Esophagus squamous epithelium (tissue), 5 donors: ENCODE results near the gene LDLRAD2. TPM values are rescaled to one million over a fixed set of nuclear protein-coding genes. Genes with fewer than 3 reads are reported as not detected.

Source experiments
- DNase-seq: peaks from one replicate; lab custom pipeline; 2025; lab: John Stamatoyannopoulos, UW
- H3K27ac ChIP-seq, 4 donors: fragments of 200-600 bp; sonication (generic); one replicate each; pipeline ENCODE4 v1.5.1; 2016 to 2019; ENCODE audit warnings: mild to moderate bottlenecking in 1 of 4
- H3K27me3 ChIP-seq, 4 donors: fragments of 200-600 bp; sonication (generic); 1 replicate in 3 of 4; 2 replicates in 1 of 4; pipeline versions ENCODE4 v1.5.1 to v1.6.0; 2017 to 2021; ENCODE audit warnings: antibody characterized with exemption in 1 of 4
- H3K36me3 ChIP-seq, 3 donors: fragments of 200-600 bp; sonication (generic); one replicate each; pipeline ENCODE4 v1.5.1; 2016 to 2019
- H3K4me1 ChIP-seq, 3 donors: fragments of 200-600 bp; sonication (generic); one replicate each; pipeline ENCODE4 v1.5.1; 2017 to 2019
- H3K4me3 ChIP-seq, 4 donors: fragments of 200-600 bp; sonication (generic); 1 replicate in 3 of 4; 2 replicates in 1 of 4; pipeline ENCODE4 v1.5.1; 2016 to 2019; ENCODE audit warnings: mild to moderate bottlenecking in 2 of 4, moderate library complexity in 1 of 4
- H3K9me3 ChIP-seq, 3 donors: fragments of 200-600 bp; sonication (generic); one replicate each; pipeline ENCODE4 v1.5.1; 2016 to 2019
- CTCF ChIP-seq, 6 experiments: fragments of 450-650 bp in 4 of 6; fragments of 200-600 bp in 2 of 6; sonication (generic) in 2 of 6; IDR thresholded peaks; one replicate each; pipeline ENCODE4 v1.5.1; 2016 to 2019; ENCODE audit warnings: antibody characterized with exemption in 6 of 6, mild to moderate bottlenecking in 4 of 6, moderate library complexity in 4 of 6
- POLR2A ChIP-seq, 4 donors: fragments of 450-650 bp; IDR thresholded peaks; one replicate each; pipeline ENCODE4 v1.6.1; 2017; ENCODE audit warnings: antibody characterized with exemption in 4 of 4, mild to moderate bottlenecking in 4 of 4, moderate library complexity in 3 of 4
- WGBS, 2 donors: methylation state at CpG; one replicate each; pipeline ENCODE4 v1.1.5; 2018; 5-methylcytosine and 5-hydroxymethylcytosine counted together
- intact Hi-C: fragments of 100-400 bp; cut with DNase I; formaldehyde crosslinking; loops from one replicate; pipeline ENCODE4 v1.15.0; 2022
- total RNA-seq, 4 donors: library from RNA; depleted of rRNA; stranded (reverse); fragments of >200 nt; gene quantifications; one replicate each; pipeline ENCODE4 v1.1.0, GENCODE V29; 2016
- donor health status: DM: yes; HTN: yes; CAD: no.

LDLRAD2 gene
- total RNA-seq, 4 donors from 2014 or later: not detected

- Histone ChIP-seq H3K4me1 (peaks cover 8 to 40% (median 20%) of the 10 kb centered on the region in 3 donors), H3K9me3 (no peaks in the 10 kb centered on the region), H3K27me3 (no peaks in the 10 kb centered on the region), H3K4me3 (no peak overlapping the region), H3K27ac (peak overlapping the region in 3 of 4 donors; percentile 64 to 79 (median 79)), H3K36me3 (peaks cover 10 to 95% (median 21%) of the 10 kb centered on the region in 3 donors)
- TF ChIP-seq CTCF (IDR thresholded peaks at IDR 0.05) (no peak), POLR2A (IDR thresholded peaks at IDR 0.05) (no peak)
- intact Hi-C loops: no loop called here
- DNase-seq: no peak
- WGBS, 2 donors: 65 to 83% methylated on average over 5 to 9 of the region's 12 CpGs
Measured at GRCh38 chr1:21868941-21869454, 56.9 kb downstream of the LDLRAD2 start.

GRCh38 chr1:21869620-21870121 lies 57.6 kb downstream of the LDLRAD2 start:
- 45 to 51% methylated on average over 7 to 8 of the region's 13 CpGs for WGBS, 2 donors

GRCh38 chr1:21870611-21871010 lies 58.5 kb downstream of the LDLRAD2 start:
- no peaks in the 10 kb centered on the region for H3K27me3 ChIP-seq
- intact Hi-C loops: no loop called here
- peak overlapping the region; percentile 8 to 79 (median 72) for H3K27ac ChIP-seq
- WGBS, 2 donors: 89% methylated on average over 9 of the region's 15 CpGs; no CpG with 5 or more reads in 1 of the 2 donors
- TF ChIP-seq POLR2A (IDR thresholded peaks at IDR 0.05) (no peak), CTCF (IDR thresholded peaks at IDR 0.05) (no peak)
- no peak overlapping the region for H3K4me3 ChIP-seq
- no peaks in the 10 kb centered on the region for H3K9me3 ChIP-seq
- peaks cover 8 to 40% (median 20%) of the 10 kb centered on the region in 3 donors for H3K4me1 ChIP-seq
- H3K36me3 ChIP-seq: peaks cover 24 to 95% (median 26%) of the 10 kb centered on the region in 3 donors
- no peak for DNase-seq

More at GRCh38 chr1:21869620-21870121, 57.6 kb downstream of the LDLRAD2 start:
- Histone ChIP-seq H3K9me3 (no peaks in the 10 kb centered on the region), H3K27me3 (no peaks in the 10 kb centered on the region), H3K27ac (peak overlapping the region in 3 of 4 donors; percentile 64 to 79 (median 79)), H3K36me3 (peaks cover 15 to 95% (median 26%) of the 10 kb centered on the region in 3 donors), H3K4me3 (no peak overlapping the region), H3K4me1 (peaks cover 8 to 40% (median 20%) of the 10 kb centered on the region in 3 donors)
- no peak for DNase-seq
- intact Hi-C loops: no loop called here
- TF ChIP-seq CTCF (IDR thresholded peaks at IDR 0.05) (no peak), POLR2A (IDR thresholded peaks at IDR 0.05) (no peak)

- Histone ChIP-seq H3K27me3 (no peaks in the 10 kb centered on the region), H3K36me3 (peaks cover 27 to 97% (median 37%) of the 10 kb centered on the region in 3 donors), H3K9me3 (no peaks in the 10 kb centered on the region), H3K4me1 (peaks cover 8 to 40% (median 20%) of the 10 kb centered on the region in 3 donors), H3K4me3 (no peak overlapping the region), H3K27ac (peak overlapping the region in 2 of 4 donors; percentile 17 to 58)
- intact Hi-C loops: no loop called here
- TF ChIP-seq CTCF (IDR thresholded peaks at IDR 0.05): no peak
- no peak for TF ChIP-seq POLR2A (IDR thresholded peaks at IDR 0.05)
- DNase-seq: no peak
- WGBS, 2 donors: 48 to 54% methylated on average over 6 to 9 of the region's 13 CpGs
Measured at GRCh38 chr1:21871943-21872342, 59.9 kb downstream of the LDLRAD2 start.

GRCh38 chr1:21872445-21873079 lies 60.5 kb downstream of the LDLRAD2 start:
- H3K4me3 ChIP-seq: no peak overlapping the region
- peaks cover 27 to 100% (median 37%) of the 10 kb centered on the region in 3 donors for H3K36me3 ChIP-seq
- H3K4me1 ChIP-seq: peaks cover 8 to 40% (median 20%) of the 10 kb centered on the region in 3 donors
- H3K27me3 ChIP-seq: no peaks in the 10 kb centered on the region
- TF ChIP-seq CTCF (IDR thresholded peaks at IDR 0.05) (peak in 1 of 6 experiments; percentile 6), POLR2A (IDR thresholded peaks at IDR 0.05) (no peak)
- intact Hi-C loops: no loop called here
- H3K9me3 ChIP-seq: no peaks in the 10 kb centered on the region
- 66 to 69% methylated on average over 6 to 8 of the region's 17 CpGs for WGBS, 2 donors
- no peak for DNase-seq
- peak overlapping the region in 2 of 4 donors; percentile 17 to 58 for H3K27ac ChIP-seq
